Amniotic stem cell (primary cell): ENCODE data around the gene HK2.
"Not testable (repeated sequence)": the region's sequence is repeated elsewhere in the genome, so short reads cannot be mapped to it uniquely, and the experiment has no call there.

Experiments
- DNase-seq: peaks from one replicate; lab custom pipeline; 2025; lab: John Stamatoyannopoulos, UW

HK2 gene

GRCh38 chr2:74877376-74877775, 43.4 kb downstream of the HK2 start:
- DNase-seq: no peak

GRCh38 chr2:74877781-74878433, 44.0 kb downstream of the HK2 start:
- no peak for DNase-seq

GRCh38 chr2:74878551-74878950, 44.6 kb downstream of the HK2 start:
- DNase-seq: no peak

GRCh38 chr2:74880054-74880728, 46.3 kb downstream of the HK2 start:
- no peak for DNase-seq

GRCh38 chr2:74881176-74881575, 47.2 kb downstream of the HK2 start:
- DNase-seq: no peak

- no peak for DNase-seq
Observed at GRCh38 chr2:74881626-74882298, 47.8 kb downstream of the HK2 start.

GRCh38 chr2:74882299-74882687, 48.4 kb downstream of the HK2 start:
- DNase-seq: no peak

GRCh38 chr2:74883011-74883410, 49.1 kb downstream of the HK2 start:
- no peak for DNase-seq

- no peak for DNase-seq
Observed at GRCh38 chr2:74884118-74884762, 50.3 kb downstream of the HK2 start.

GRCh38 chr2:74884866-74885265, 50.9 kb downstream of the HK2 start:
- no peak for DNase-seq

GRCh38 chr2:74886251-74886650, 52.3 kb downstream of the HK2 start:
- DNase-seq: no peak

GRCh38 chr2:74886811-74887210, 52.9 kb downstream of the HK2 start:
- no peak for DNase-seq

- DNase-seq: peak; percentile 8
Observed at GRCh38 chr2:74887445-74887951, 53.6 kb downstream of the HK2 start.

- DNase-seq: no peak
Observed at GRCh38 chr2:74887960-74888700, 54.2 kb downstream of the HK2 start.

GRCh38 chr2:74889159-74889558, 55.2 kb downstream of the HK2 start:
- DNase-seq: no peak

GRCh38 chr2:74890711-74891110, 56.8 kb downstream of the HK2 start:
- no peak for DNase-seq

- no peak for DNase-seq
Observed at GRCh38 chr2:74891136-74891764, 57.3 kb downstream of the HK2 start.

- not testable (repeated sequence) for DNase-seq
Observed at GRCh38 chr2:74891816-74892215, 57.9 kb downstream of the HK2 start.

GRCh38 chr2:74892609-74893008, 58.7 kb downstream of the HK2 start:
- DNase-seq: no peak

GRCh38 chr2:74893332-74893731, 59.4 kb downstream of the HK2 start:
- DNase-seq: peak; percentile 62

GRCh38 chr2:74894272-74894981, 60.5 kb downstream of the HK2 start:
- no peak for DNase-seq
